Muscle of back (tissue), 11 donors: Measurements from ENCODE around the gene UGT1A3. TPM values are rescaled to one million over a fixed set of nuclear protein-coding genes. Genes with fewer than 3 reads are reported as not detected.

Source experiments
- DNase-seq, 3 donors: peaks; one replicate each; pipeline versions ENCODE4 v3.0.0 to v3.0.0-alpha.2; 2013
- polyA plus RNA-seq, 10 donors: library from polyadenylated mRNA; unstranded; fragments of 120-200 nt; gene quantifications; one replicate each; pipeline ENCODE4 v1.2.1, GENCODE V29; 2013; ENCODE audit not compliant: insufficient read length in 10 of 10

Gene UGT1A3
- polyA plus RNA-seq, 10 donors, result not detected

GRCh38 chr2:233758141-233758540 is 29.3 kb downstream of the UGT1A3 start:
- no peak for DNase-seq

- no peak for DNase-seq
These were observed 30.0 kb downstream of the UGT1A3 start for GRCh38 chr2:233758849-233759248.

- no peak for DNase-seq
These were observed 31.2 kb downstream of the UGT1A3 start, which contains the start of gene UGT1A1 for GRCh38 chr2:233760043-233760442. Gene UGT1A1 (plus strand): TSS chr2:233760270. CDS start chr2:233760288, 18 bp downstream.

DNA sequence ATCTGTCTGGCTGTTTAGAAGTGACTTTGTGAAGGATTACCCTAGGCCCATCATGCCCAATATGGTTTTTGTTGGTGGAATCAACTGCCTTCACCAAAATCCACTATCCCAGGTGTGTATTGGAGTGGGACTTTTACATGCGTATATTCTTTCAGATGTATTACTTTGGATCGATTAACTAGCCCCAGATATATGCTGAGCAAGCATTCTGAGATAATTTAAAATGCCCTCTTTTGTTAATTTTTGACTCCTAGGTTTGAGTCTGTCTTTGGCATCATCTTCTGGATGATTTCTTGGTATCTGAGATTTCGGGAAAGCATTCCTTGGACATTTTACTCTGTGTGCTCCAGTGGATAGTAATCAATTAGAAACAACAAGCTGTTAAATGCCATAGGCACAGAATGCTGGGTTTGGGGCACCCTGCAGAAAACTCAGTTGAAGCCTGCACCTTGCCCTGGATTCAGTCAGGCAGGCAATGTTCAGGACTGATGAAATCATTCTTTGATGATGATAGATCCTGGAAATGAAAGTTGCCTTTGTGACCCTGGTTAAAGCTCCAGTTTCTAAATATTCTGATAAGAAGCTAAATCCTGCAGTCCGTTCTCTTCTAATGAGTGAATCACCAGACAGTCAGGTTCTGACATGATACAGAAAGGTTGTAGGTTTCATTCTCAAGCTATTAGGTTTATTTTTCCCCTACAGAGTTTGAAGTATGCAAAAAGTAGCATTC is 32.4 kb downstream of the UGT1A3 start:
- no peak for DNase-seq

DNA sequence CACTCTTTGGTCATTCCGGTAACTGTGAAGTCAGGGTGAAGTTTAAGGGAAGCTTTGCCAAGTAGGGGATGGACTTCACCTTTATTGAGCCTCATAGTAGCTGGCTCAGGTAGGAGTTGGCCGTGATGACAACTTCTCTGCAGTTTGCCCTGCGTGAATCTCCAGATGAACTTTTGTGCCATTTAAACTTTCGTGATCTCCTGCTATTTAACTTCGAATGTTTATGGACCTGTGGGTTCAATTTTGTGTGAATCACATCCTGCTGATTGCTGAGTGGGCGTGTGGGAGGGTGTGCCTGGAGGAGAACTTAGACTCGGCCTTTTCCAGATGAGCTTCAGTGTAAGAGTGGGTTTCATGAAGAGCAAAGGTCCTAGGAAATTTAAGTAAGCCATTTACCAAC is 35.4 kb downstream of the UGT1A3 start:
- DNase-seq, result no peak

- DNase-seq, result no peak
These were observed 35.9 kb downstream of the UGT1A3 start for GRCh38 chr2:233764761-233765160.

GRCh38 chr2:233766416-233766815 is 37.6 kb downstream of the UGT1A3 start:
- no peak for DNase-seq

DNA sequence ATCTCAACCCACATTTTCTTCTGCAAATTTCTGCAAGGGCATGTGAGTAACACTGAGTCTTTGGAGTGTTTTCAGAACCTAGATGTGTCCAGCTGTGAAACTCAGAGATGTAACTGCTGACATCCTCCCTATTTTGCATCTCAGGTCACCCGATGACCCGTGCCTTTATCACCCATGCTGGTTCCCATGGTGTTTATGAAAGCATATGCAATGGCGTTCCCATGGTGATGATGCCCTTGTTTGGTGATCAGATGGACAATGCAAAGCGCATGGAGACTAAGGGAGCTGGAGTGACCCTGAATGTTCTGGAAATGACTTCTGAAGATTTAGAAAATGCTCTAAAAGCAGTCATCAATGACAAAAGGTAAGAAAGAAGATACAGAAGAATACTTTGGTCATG is 39.2 kb downstream of the UGT1A3 start:
- no peak for DNase-seq

DNA sequence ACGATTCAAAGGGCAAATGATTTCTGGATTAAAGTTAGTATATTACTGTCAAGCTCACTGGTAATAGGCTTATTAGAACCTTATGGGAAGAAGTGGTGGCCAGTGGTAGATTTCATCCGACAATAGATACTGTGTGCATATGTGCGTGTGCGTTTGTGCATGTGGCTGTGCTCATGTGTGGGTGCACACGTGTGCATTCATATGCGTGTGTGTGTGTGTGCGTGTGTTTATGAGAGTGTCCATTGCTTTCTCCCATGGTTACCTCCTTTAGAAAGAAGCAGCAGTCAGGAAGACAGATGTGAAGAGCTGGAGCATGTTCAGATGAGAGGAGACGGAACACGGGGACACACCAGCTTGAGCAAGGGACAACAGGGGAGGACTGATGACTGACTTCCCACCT is 40.4 kb downstream of the UGT1A3 start:
- DNase-seq, result no peak

DNA sequence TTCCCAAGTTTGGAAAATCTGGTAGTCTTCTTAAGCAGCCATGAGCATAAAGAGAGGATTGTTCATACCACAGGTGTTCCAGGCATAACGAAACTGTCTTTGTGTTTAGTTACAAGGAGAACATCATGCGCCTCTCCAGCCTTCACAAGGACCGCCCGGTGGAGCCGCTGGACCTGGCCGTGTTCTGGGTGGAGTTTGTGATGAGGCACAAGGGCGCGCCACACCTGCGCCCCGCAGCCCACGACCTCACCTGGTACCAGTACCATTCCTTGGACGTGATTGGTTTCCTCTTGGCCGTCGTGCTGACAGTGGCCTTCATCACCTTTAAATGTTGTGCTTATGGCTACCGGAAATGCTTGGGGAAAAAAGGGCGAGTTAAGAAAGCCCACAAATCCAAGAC is 43.3 kb downstream of the UGT1A3 start:
- no peak for DNase-seq

- DNase-seq, result no peak
These were observed 43.7 kb downstream of the UGT1A3 start for GRCh38 chr2:233772583-233772982.

GRCh38 chr2:233773854-233774253 is 45.0 kb downstream of the UGT1A3 start:
- no peak for DNase-seq

DNA sequence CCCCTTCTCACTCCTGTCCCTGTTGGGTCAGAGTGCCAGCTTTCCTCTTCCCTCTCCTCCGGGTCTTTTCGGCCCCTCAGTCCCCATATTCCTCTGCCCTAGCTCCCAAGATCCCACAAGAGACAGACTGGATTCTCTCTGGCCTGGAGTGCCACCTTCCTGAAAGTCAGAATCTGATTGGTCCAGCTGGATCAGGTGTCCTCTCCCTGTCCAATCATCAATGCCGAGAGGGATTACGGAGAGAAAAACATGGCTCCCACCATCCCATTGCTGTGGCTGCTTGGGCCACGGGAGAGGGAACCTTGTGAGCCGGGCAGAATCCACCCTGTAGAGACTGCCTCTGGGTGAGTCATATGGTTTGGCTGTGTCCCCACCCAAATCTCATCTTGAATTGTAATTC is 46.6 kb downstream of the UGT1A3 start:
- DNase-seq, result no peak

DNA sequence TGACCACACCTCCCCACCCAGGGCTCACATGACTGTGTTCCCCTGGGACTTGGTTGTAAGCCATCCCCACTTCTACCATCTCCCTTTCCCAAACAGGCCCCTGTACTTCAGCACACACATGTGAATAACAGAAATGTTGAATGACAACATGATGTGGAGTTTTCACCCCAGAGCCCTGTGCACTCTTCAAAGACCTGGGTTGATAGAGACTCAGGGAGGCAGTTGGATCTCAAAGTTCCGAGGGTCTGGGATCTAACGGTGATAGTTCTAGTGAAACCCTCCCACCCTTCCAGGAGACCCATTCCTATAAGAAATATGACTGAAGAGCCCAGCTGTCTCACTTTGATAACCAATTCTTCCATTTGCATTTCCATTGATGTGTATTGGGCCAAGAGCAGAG is 49.2 kb downstream of the UGT1A3 start, which contains the start of gene MROH2A:
Gene MROH2A, plus strand, starts transcription at position 301 of the 400 bp plus-strand sequence. CDS start 1,029 bp downstream, outside the sequence.
- DNase-seq, result no peak

DNA sequence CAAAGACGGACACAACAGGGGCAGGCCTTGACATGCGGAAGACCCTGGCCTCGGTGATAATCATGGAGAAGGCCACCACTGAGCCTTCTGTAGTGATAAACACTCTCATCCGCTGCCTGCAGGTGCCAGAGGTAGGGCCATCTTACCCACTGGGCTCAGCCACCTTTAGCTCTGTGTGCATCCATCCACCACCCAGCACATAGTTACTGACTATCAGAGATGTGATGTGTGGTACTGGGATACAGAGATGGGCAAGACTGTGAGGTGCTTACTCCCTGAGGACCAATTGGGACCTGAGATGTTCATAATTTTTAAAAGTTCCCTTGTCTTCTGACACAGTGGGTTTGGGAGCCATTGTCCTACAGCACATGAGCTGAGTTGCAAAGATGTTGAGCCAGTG is 50.9 kb downstream of the UGT1A3 start:
- no peak for DNase-seq

DNA sequence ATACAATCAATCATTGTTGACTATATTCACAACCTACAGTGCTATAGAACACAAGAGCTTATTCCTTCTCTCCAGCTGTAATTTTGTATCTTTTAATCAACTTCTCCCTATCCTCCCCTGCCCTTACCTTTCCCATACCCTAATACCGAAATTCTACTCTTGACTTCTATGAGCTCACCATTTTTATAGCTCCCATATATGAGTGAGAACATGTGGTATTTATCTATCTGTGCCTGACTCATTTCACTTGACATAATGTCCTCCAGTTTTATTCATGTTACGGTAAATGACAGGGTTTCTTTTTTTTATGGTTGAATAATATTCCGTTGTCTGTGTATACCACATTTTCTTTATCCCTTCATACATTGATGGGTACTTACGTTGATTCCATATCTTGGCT is 51.9 kb downstream of the UGT1A3 start:
- no peak for DNase-seq

GRCh38 chr2:233789554-233789953 is 60.7 kb downstream of the UGT1A3 start:
- no peak for DNase-seq

DNA sequence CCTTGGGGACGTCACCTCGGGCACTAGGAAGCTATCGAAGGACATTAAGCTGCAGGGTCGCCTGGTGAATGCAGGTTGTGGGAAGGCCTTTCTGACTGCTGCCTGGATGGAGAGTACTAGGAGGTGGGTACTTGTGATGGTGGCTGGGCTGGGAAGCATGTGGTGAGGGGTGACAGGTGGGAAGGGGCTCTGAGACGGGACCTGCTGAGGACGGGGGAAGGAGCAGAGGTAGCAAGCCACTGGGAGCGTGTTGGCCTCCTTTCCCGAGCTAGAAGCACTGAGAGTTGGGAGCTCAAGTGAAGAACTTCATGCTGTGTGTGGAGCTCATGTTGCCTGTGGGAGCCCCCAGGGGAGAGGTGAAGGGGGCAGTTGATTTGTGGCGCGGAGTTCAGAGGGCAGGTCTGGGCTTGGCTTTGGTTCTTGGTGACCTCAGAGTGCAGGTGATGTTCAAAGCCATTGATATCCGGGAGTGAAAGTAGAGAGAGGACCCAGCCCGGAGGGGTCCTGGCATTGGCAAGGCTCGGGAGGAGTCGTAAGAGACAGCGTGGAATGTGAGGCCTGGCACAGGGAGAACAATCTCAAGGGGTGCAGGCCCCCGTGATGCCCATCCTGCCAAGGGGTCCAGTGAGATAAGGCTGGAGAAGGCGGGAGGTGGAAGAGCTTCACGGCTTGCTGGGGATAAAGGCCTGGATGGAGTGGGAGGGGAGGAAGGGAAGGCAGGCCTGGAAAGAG is 62.5 kb downstream of the UGT1A3 start:
- DNase-seq, result no peak

- no peak for DNase-seq
These were observed 63.1 kb downstream of the UGT1A3 start for GRCh38 chr2:233791883-233792329.

- DNase-seq, result no peak
These were observed 63.9 kb downstream of the UGT1A3 start for GRCh38 chr2:233792720-233793119.

DNA sequence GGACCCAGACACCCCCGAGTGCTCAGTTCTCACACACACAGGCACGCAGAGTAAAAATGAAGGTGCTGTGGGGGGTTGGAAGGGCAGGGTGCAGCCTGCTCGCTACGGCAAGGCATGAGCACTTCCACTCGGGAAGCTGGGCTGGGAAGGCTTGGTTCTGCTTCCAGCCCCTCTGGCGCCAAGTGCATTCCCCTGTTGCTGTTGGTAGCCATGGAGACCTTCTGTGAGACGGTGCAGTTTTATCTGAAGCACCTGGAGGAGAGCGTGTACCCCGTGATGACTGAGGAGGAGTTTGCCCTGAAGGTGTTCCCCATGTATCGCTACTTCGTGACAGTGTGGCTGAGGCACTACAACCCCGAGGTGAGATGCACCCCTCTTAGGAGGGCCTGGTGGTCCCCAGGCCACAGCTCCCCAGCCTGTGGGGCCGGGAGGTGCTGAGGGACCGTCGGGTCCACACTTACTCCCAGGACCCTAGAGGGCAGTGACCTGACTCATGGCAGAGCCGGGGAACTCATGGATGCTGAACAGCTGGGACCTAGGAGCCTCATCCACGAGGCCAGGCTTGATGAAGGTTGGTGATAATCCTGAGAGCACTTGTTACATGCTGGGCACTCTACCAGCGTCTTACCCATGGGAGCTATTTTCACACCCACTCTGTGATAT is 64.8 kb downstream of the UGT1A3 start:
- no peak for DNase-seq

- no peak for DNase-seq
These were observed 65.4 kb downstream of the UGT1A3 start for GRCh38 chr2:233794128-233794658.
